Measurements from ENCODE around the gene PDIA5.
"Not testable (repeated sequence)": the region's sequence is repeated elsewhere in the genome, so short reads cannot be mapped to it uniquely, and the experiment has no call there.

The PDIA5 gene

DNA sequence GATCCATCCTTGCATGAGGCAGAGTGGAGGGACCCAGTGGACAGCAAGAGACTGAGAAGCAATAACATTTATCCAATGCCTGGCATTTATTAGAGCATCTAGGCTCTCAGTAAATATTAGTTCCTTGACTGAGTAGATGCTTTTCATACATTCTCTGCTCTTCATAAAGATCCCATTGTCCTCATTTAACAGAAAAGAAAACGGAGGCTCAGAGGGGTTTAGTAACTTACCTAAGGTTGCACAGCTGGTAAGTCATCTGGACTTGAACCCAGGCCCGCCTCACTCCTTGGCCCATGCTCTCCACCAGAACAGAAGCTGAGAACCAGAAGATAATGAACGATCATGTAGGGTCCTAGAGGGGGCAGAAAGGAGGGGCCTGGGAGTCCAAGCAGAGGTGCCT is 82.7 kb downstream of the PDIA5 start:
- DNase-seq (ENCODE audit: low read depth in 2 of 2), result no peak

DNA sequence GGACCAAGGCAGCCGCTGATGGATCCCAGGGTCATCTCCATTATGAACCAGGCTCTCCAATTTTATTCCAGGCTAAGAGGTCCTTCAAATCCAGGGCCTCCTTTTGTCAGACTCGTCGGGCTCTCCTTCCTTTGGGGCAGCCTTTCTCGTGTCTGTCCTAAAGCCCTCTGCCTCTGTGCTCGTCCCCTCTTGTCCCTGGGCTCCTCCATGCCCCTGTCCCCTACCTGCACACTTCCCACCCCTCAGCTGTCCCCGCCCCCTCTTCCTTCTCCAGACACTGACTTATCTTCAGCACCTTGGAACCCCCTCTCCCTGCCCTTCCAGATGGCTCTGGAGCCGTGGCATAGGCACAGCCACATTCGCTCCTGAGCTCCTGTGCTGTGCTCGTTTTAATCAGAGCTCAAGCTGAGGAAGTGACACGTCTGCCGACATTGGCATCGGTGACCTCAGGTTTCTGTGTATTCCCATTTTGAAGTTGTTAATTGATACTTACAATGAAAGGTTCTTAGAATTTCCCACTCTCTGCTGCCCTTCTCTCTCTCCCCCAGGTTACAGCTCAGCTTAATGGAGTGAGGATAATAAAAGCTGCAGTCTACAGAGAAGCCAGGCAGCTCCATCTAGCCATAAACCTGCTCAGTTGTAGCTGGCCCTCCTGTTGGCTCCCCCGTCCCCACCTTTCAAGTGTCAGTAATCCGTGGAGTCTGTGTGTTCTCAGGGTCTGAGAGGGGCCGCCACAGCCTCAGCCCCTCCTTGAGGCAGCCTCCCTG is 83.8 kb downstream of the PDIA5 start:
- no peak for DNase-seq (ENCODE audit: low read depth in 2 of 2)

DNA sequence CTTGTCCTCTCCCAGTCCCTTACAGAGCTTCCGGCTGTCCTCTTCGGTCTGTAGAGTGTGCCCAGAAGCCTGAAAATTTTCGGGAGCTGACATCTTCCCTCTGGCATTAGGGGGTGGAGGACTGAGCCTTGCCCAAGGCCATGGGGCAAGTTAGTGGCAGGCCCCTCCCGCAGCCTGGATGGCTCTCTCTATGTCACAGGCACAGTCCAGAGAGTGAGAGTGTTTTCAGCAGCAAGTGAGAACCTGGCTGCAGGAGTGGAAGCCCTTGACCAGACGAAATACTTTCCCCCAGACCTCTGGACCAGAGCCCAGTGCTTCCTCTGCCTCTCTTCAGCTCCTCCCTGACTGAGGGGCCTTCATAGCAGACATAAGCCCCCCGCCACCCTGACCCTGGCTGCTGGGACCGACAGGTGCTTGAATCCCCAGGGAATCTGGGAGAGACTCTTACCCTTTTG is 84.5 kb downstream of the PDIA5 start:
- no peak for DNase-seq (ENCODE audit: low read depth in 2 of 2)

DNA sequence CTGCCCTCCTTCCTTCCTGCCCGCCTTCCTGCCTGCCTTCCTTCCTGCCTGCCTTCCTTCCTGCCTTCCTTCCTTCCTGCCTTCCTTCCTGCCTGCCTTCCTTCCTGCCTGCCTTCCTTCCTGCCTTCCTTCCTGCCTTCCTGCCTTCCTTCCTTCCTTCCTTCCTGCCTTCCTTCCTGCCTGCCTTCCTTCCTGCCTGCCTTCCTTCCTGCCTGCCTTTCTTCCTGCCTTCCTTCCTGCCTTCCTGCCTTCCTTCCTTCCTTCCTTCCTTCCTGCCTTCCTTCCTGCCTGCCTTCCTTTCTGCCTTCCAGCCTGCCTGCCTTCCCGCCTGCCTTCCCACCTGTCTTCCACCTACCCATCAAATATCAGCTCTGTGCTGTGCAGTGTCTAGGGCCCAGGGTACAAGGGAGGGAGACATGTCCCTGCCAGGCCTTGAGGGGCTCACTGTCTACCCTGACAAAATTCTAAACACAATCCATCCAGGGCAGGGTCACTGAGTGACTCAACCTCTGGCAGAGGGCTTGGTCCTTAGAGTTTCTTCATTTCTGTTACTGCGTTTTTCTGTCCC is 85.1 kb downstream of the PDIA5 start:
- not testable (repeated sequence) for DNase-seq (ENCODE audit: low read depth in 2 of 2)

DNA sequence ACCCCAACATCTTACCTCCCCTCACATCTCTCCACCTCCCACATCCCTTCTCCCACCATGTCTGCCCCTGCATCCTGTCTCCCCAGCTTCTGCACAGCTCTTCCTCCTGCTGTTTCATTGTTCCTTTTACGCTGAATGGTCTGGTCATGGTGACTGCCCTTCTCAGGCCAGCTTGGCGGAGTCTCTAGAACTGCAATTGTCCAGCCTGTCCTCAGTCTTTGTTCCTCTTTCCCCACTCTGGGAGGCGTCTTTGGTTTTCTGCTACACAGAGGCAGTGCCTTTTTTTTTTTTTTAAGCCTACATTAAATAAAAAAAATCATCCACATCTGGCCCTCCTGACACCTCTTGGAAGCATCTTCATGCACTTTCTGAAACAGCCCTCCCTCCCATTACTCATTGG is 85.9 kb downstream of the PDIA5 start:
- no peak for DNase-seq (ENCODE audit: low read depth in 2 of 2)

DNA sequence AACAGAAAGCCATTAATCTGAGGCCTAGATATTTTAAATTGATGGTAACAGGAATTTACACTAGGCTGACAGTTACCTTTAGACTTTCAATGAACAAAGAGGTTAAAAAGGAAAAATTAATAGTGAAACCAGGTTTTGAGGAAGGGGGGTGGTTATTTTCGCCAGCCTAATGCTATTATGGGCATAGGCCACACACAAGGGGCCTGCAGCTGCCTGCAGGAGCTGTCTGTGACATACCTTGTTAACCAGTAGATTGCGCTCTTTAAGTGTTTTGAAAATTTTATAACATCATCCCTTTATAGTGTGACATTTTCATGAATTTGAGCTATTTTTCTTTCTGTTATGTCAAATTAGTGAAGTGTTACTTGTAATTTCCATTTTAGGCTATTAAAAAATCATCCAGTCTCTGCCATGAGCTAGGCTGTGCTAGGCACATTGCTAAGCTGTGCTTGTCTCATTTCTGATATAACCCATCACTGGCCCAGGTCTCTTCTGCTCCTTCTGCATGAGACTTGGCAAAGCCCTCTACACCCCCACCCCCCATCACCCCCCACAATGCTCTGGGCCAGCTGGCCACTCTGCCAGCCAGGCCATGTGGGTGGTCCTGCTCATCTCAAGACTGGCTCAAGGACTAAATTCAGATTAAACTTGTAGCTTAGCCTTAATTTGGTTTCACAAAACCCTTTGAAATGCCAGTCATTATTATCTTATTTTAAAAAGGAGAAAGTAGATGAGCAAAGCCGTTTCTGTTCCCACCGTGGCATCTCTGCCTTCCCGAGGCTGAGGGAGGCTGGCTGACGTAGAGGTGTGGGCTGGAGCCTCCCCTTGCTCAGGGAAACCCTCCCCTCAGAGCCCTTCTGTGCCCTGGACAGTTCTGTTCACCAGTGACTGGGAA is 86.5 kb downstream of the PDIA5 start:
- DNase-seq (ENCODE audit: low read depth in 2 of 2), result no peak

DNA sequence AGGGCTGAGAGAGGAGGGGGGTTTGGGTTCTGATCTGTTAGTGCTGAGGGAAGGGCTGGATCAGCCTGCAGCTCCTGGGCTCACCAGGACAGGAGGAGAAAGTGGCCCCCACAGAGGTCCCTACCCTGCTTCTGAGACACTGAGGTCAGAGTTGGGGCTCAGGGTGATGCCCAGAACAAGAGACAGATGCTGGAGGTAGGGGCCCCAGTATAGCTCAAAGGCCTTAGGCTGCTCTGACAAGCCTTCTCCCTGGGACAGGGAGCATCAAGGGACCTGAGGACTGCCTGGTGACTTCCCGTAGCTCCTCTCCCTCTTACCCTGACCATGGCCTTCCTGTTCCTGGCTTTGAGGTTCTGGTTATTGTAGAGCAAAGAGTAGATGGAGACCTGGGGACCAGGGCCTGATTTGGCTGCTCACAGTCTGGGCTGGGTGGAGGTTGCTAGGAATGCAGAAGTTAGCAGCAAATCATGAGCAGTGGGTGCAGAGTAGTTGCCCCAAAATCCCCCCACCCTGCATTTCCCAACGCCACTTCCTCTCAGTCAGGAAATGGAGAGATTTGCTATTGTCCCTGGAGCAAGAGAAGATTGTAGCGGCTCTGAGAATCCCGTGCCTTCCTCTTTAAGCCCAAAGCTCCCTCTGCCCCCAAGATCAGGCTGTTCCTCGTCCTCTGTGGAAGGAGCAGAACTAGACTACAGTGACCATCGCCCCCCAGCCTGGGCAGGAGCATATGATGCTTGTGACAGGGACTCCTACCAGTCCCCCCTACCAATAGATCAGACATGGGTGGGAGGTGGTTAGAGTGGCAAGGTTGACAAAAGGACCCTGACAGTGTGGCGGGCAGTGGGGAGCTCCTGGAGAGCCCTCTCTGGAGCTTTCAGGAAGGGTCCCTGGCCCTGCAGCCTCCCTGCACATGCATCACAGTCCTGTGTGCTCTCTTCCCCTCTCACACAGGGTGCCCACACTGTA is 87.5 kb downstream of the PDIA5 start:
- DNase-seq (ENCODE audit: low read depth in 2 of 2), result no peak

DNA sequence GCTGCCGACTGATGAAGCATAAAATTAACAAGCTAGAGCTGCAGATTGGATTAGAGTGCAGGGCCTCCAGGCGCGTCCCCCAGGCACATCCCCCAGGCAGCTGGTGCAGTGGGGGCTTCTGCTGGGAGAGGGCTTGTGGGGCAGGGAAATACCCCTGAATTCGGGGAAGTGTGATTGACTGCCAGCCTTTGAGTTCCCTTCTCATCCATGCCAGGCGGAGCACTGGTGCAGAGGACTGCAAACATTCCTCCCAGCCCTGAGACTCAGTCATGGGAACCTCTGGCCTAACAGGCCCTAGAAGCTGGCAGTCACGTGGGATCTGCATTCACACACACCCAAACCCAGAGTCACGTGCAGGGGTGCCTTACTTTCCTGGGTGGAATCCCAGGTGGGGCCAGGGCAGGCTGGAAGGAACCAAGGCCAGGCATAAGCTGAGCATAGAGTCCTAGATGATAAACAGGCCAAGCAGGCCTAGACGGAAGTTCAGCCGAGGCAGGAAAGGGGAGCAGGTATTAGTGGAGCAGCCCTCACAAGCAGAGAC is 88.7 kb downstream of the PDIA5 start:
- no peak for DNase-seq (ENCODE audit: low read depth in 2 of 2)

DNA sequence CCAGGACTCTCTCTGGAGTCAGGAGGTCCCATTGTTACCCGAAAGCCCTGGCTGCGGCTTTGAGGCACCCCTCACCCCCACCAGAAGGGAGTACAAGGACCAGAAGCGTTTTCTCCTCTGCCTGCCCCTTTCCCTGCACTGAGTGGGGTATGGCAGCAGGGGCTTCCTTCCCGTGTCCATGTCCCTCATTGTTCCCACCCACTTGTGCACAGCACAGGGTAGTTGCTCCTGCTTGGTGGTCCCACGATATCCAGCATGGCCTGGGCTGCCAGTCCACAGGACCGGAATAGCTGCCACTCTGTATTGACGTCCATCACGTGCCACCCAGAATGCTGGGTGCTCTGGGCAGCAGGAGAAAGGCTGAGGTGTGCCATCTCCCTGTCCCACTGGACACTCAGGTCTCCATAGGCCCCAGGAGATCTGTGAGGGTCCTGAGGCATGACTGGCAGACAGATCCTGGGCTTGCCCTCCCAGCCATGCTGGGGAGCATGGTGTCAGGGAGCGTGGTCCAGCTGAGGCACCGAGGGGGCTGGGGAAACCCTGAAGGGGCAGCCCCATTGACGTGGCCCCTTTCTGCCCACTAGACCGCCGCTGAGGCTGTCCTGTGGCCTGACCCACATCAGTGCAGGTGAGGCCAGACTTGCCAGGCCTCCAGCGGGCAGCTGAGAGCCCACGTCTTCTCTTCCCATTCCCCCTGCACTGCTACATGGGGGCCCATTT is 89.6 kb downstream of the PDIA5 start:
- no peak for DNase-seq (ENCODE audit: low read depth in 2 of 2)

DNA sequence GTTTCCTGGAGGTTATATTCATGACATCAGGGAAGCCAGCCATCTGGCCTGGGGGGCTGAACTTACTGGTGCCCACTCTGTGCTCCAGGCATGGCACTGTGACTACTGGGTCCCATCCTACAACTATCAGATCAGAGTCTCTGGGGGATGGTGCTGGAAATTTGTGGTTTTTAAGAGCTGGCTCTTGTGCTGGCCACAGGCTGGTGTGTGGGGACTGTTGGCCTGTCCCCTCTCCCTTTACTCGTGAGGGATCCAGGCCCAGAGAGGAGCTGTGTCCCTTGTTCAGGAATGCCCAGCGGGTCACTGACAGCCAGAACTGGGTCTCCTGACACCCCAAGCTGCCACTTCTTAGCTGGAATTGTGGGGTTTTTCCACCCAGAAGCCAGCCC is 90.4 kb downstream of the PDIA5 start:
- no peak for DNase-seq (ENCODE audit: low read depth in 2 of 2)

DNA sequence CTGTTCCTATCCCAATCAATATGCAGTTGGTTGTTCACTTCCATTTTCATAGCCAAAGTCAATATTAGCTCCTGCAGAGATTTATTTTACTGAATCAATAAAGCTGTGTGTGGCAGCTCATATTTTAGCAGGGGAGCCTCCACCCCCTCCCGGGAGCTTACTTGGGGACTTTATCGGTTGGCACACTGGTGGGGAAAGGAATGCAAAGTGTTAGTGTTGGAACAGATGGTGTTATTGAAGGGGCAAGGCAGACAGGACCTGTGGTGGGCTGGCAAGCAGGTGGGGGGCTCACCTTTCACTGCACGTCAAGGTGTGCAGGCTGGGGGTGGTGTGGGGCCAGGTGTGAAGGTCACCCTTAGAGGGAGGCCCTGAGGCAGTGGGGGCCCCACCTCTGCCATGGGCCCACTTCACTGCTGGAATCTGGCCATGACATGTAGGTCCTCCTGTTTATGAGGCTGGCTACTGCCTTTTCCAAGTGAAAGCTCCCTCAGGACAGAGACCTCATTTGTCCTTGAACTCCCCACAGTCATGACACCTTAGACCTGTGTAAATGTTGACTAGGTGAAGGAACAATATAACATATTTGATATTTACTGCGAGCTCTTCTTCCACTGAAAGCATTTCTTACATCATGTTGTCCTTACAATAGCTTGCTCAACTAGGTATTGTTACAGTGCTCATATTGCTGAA is 90.9 kb downstream of the PDIA5 start:
- no peak for DNase-seq (ENCODE audit: low read depth in 2 of 2)

DNA sequence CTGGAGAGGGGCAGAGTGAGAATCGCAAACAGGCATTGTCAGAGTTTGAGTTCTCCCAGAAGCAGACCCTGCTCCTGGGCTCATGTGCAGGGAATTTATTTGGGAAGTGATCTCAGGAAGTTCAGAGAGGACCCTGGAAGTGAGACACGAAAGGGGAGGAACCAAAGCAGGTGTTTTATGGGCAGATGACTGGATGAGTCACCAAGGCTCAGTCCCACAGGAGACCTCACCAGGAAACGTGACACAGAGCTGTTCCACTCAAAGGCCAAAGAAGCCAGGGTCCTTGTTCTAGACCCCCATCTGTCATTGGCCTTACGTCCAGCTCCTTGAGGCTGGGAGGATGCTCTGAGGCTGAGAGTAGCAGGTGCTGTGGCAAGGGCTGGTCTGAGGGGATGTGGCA is 91.5 kb downstream of the PDIA5 start:
- DNase-seq (ENCODE audit: low read depth in 2 of 2), result no peak

DNA sequence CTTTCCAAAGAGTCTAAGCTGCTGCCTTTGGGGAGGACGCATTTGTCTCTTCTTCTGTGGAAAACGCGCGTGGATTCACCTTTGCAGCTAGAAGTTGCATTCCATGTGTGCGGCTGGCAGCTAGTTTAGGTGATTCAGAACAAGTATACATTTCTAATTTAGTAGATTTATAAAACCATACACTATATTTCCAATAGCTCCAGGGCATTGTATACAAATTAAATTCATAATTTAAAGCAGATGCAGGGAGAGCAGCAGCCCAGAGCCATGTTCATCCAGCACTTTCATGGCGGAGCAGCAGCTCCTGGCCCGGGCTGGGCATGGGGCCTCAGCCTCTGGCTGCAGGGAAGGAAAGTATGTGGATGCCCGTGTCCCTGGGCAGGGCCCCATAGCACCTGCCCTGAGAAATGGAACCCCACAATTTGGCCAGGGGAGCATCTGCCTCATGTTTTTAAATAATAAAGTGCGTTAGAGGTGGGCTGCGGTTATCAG is 92.1 kb downstream of the PDIA5 start:
- DNase-seq (ENCODE audit: low read depth in 2 of 2), result no peak

DNA sequence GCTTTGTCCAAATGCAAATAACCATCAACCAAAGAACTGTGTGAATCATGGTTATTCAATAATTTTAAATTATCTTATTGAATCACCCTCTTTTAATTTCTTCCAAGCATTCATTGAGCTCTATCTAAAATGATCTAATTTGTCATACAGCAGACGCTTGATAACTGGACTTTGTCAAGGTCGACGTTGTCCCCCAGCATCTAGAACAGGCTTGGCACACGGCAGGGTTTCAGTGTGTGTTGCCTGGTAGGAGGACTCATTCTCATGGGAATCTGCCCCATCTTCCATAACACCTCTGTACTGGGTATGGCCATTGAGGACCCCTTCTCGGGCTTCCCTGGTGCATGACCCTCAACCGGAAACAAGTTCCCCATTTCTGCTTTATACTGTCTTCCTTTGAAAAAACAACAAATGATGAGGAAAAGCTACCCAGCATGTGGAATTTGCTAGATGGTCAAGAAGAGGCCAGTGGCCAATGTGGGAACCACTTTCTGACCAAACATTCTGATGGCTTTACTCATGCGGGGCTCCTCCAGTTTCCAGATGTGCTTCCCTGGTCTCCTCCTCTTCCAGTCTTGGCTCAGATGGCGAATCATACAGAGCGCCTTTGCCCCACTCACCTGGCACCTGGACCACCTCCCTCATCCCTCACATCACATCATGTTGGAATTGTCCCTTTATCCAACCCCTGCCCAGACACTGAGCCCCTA is 93.3 kb downstream of the PDIA5 start:
- no peak for DNase-seq (ENCODE audit: low read depth in 2 of 2)

DNA sequence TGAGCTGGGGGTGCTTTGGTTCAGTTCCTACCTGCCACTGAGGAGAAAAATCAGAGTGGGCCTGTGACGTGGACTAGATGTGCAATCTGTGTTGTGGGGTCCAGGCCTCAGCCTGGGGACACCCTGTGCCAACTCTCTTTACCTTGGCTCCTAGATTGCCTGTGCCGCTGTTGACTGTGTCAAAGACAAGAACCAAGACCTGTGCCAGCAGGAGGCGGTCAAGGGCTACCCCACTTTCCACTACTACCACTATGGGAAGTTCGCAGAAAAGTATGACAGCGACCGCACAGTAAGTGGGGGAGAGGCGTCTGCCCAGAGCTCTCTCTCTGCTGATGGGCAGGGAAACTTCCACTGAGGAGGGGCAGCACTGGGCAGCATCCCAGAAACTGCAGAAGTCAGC is 94.3 kb downstream of the PDIA5 start:
- no peak for DNase-seq (ENCODE audit: low read depth in 2 of 2)

DNA sequence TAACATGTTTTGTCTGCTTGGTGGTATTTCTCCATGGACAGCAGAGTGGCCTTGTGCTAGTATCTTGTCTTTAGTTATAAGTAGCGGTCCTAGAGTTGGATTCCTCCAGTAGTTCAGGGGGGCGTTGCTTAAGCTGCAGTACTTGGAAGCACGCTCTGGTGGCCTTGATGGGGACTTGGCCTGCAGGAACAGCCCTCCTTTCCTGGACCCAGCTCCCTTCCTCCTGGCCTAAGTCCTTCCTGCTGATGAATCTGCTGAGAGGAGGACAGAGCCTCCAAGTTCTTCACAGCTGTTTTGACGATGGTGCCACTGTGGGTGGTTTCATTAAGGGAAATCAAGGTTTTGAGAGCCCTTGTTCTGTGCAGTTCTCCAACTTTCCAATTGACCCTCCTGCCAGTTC is 96.3 kb downstream of the PDIA5 start:
- no peak for DNase-seq (ENCODE audit: low read depth in 2 of 2)

DNA sequence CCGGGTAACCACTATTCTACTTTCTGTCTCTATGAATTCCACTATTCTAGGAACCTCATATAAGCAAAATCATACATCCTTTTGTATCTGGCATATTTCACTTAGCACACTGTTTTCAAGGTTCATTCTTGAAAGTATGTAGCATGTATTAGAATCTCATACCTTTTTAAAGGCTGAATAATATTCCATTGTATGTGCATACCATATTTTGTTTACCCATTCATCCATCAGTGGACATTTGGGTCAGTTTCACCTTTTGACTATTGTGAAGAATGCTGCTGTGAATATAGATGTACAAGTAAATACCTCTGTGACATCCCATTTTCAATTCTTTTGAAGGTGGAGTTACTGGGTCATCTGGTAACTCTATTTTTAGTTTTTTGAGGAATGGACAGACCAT is 98.3 kb downstream of the PDIA5 start:
- DNase-seq (ENCODE audit: low read depth in 2 of 2), result no peak

DNA sequence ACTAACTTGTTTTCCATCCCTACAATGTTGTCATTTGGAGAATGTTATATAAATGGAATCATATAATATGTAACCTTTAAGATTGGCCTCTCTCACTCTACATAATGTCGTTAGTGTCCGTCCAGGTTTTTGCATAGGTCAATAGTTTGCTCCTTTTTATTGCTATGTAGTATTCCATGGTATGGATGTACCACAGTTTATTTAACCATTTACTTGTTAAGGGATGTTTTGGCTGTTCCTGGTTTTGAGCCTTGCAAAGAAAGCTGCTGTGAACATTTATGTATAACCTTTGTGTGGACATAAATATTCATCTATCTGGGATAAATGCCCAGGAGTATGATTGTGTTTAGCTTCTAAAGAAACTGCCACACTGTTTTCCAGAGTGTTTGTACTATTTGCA is 100.9 kb downstream of the PDIA5 start:
- no peak for DNase-seq (ENCODE audit: low read depth in 2 of 2)

DNA sequence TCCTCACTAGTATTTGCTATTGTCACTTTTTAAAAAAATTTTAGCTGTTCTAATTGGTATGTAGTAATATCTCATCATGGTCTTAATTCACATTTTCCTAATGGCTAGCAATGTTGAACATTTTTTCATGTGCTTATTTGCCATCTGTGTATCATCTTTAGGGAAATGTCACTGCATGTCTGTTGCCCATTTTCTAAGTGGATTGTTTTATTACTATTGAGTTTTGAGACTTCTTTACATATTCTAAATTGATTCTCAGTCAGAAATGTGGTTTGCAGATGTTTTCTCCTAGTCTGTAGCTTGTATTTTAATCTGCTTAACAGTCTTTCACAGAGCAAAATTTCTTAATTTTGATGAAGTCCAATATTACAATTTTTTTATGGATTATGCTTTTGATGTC is 101.3 kb downstream of the PDIA5 start:
- DNase-seq (ENCODE audit: low read depth in 2 of 2), result no peak

Measured in stimulated activated CD8-positive, alpha-beta memory T cell treated with anti-CD3 and anti-CD28 coated beads, Interleukin-7, amount 100 ng/mL, for 4 hours (primary cell).